Measurements from ENCODE around the gene CCDC152. TPM values are rescaled to one million over a fixed set of nuclear protein-coding genes. Genes with fewer than 3 reads are reported as not detected.

The CCDC152 gene
- total and polyA plus RNA-seq, 2 of the 13 experiments (the other 11 are each of a cell fraction or from before 2014, with no cell fraction given), result 0.20 to 0.36 TPM

DNA sequence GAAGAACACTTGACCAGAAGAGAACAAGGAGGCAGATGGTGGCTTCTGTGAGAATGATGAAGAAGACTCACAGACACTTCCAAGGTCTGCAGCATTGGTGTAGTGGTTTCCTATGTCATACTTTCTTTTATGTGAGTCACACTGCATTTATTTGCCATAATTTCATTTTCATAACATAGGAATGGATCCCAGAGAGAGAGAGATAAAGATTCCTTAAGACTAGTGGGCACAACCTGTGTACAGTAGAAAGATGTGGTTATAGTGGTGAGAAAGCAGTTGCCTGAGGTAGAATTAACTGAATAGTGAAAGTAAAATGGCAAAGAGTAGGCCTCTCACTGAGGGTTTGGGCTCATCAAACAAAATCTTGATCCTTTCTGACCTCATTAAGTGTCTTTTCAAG, 7.6 kb upstream of the CCDC152 start:
- no peaks in the 10 kb centered on the region for H4K20me1 ChIP-seq (ENCODE audit: insufficient read depth, low read length)
- H2AFZ ChIP-seq (ENCODE audit: low read length), result no peak overlapping the region
- H3K9me3 ChIP-seq (ENCODE audit: low read length), result no peaks in the 10 kb centered on the region
- in situ Hi-C loops (cut with HindIII; ENCODE audit: extremely low pct_ligation_motif_present, low pct_unique_long_range_greater_than_20kb), result no loop called here
- DNase-seq (ENCODE audit: low spot score), result no peak
- no peak for FAIRE-seq
- no peaks in the 10 kb centered on the region for H3K4me1 ChIP-seq (ENCODE audit: insufficient read depth, low read length)
- H3K9ac ChIP-seq (ENCODE audit: insufficient read depth, low read depth, low read length), result no peak overlapping the region
- no peak overlapping the region for H3K4me2 ChIP-seq (ENCODE audit: low read depth, low read length)
- H3K4me3 ChIP-seq (replicated peaks in 1 of 3; ENCODE audit: insufficient read depth in 1 of 3, low read depth in 2 of 3, low read length in 3 of 3), result no peak overlapping the region
- CTCF ChIA-PET (ENCODE audit: low intra/inter-chr PET ratio, low total read pairs), result no interaction called here
- no peak overlapping the region for H3K27ac ChIP-seq (ENCODE audit: extremely low read length, insufficient read depth, low read length)
- no peak for ATAC-seq
- no peaks in the 10 kb centered on the region for H3K27me3 ChIP-seq (ENCODE audit: control insufficient read depth in 1 of 2, insufficient read depth in 2 of 2, low read length in 2 of 2)
- intact Hi-C loops (cut with micrococcal nuclease; ENCODE audit: unreplicated experiment), result no loop called here
- no TSS peak for BruUV-seq (replicated peaks)
- no peaks in the 10 kb centered on the region for H3K79me2 ChIP-seq (ENCODE audit: insufficient read depth, low read length)
- TF ChIP-seq SOX13 (IDR thresholded peaks at IDR 0.05) (no peak), SOX13 (CRISPR knock-in tag; conservative IDR thresholded peaks at IDR 0.05 in 1 of 2, IDR thresholded peaks at IDR 0.05 in 1 of 2) (no peak), ZNF430 (CRISPR knock-in tag; IDR thresholded peaks at IDR 0.05) (no peak), SNAPC2 (CRISPR knock-in tag; IDR thresholded peaks at IDR 0.05) (no peak), DNMT3B (CRISPR knock-in tag; conservative IDR thresholded peaks at IDR 0.05) (no peak), CTCF (CRISPR knock-in tag; IDR thresholded peaks at IDR 0.05) (no peak), ZNF605 (CRISPR knock-in tag; IDR thresholded peaks at IDR 0.05) (no peak), DBP (CRISPR knock-in tag; IDR thresholded peaks at IDR 0.05; ENCODE audit: not compliant biosample characterization) (no peak), ZNF180 (CRISPR knock-in tag; IDR thresholded peaks at IDR 0.05; ENCODE audit: borderline replicate concordance, low read depth) (no peak), TCF12 (IDR thresholded peaks at IDR 0.05) (no peak), TCF12 (CRISPR knock-in tag; IDR thresholded peaks at IDR 0.05) (no peak), ZNF136 (CRISPR knock-in tag; IDR thresholded peaks at IDR 0.05; ENCODE audit: low read depth) (no peak), AGO2 (optimal IDR thresholded peaks at IDR 0.05; ENCODE audit: low read depth, low read length) (no peak), NR2F6 (IDR thresholded peaks at IDR 0.05) (no peak), NR2F6 (CRISPR knock-in tag; IDR thresholded peaks at IDR 0.05) (no peak)
- TF ChIP-seq, protein P1, sequence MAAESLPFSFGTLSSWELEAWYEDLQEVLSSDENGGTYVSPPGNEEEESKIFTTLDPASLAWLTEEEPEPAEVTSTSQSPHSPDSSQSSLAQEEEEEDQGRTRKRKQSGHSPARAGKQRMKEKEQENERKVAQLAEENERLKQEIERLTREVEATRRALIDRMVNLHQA (CRISPR knock-in tag; IDR thresholded peaks at IDR 0.05), result no peak
- POLR2A ChIA-PET, result no interaction called here
- H3K36me3 ChIP-seq (replicated peaks in 1 of 2; ENCODE audit: control insufficient read depth in 1 of 2, insufficient read depth in 2 of 2, low read length in 2 of 2), result no peaks in the 10 kb centered on the region

Data from HepG2 (cell line).